Measurements from ENCODE around the gene PNMT. TPM values are rescaled to one million over a fixed set of nuclear protein-coding genes. Genes with fewer than 3 reads are reported as not detected.

Gene PNMT
- total and polyA plus RNA-seq, 2 of the 4 experiments (the other 2 are of a cell fraction): not detected

DNA sequence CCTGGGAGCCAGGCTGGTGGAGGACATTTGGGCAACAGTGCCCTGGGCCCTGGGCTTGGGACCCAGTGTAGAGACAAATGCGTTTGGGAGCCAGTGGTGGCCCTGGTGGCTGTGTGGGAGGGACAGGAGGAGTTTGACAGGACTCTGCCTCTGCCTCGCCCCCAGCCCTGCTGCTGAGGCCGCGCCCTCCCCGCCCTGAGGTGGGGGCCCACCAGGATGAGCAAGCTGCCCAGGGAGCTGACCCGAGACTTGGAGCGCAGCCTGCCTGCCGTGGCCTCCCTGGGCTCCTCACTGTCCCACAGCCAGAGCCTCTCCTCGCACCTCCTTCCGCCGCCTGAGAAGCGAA is 15.0 kb upstream of the PNMT start:
- Histone ChIP-seq H2AK9ac (replicated peaks; ENCODE audit: low read depth, low read length, poor library complexity) (no peak overlapping the region), H4K5ac (ENCODE audit: low read depth, low read length) (no peak overlapping the region), H2BK20ac (ENCODE audit: low read depth, low read length) (no peak overlapping the region), H3K23ac (ENCODE audit: low read depth, low read length) (no peak overlapping the region), H3K27me3 (ENCODE audit: control insufficient read depth, insufficient read depth, low read length) (no peaks in the 10 kb centered on the region), H3K9me1 (ENCODE audit: insufficient read depth, low read length) (peaks cover 4% of the 10 kb centered on the region), H3K4me2 (ENCODE audit: low read depth, low read length) (no peak overlapping the region), H3K27ac (ENCODE audit: insufficient read depth, low read length) (no peak overlapping the region), H3K56ac (ENCODE audit: extremely low read depth, insufficient read depth, low read length) (no peak overlapping the region), H4K20me1 (ENCODE audit: insufficient read depth, low read length) (peaks cover 28% of the 10 kb centered on the region), H2AFZ (replicated peaks; ENCODE audit: low read length, poor library complexity) (no peak overlapping the region), H3K36me3 (ENCODE audit: control insufficient read depth, insufficient read depth, low read length) (peaks cover 8% of the 10 kb centered on the region), H3K9me3 (ENCODE audit: control insufficient read depth, insufficient read depth, low read length) (no peaks in the 10 kb centered on the region), H3K9ac (ENCODE audit: low read depth, low read length) (no peak overlapping the region), H2BK120ac (ENCODE audit: low read depth, low read length) (no peak overlapping the region), H3K4me3 (ENCODE audit: insufficient read depth, low read depth, low read length) (no peak overlapping the region), H2BK15ac (ENCODE audit: low read depth, low read length) (no peak overlapping the region), H3K14ac (replicated peaks; ENCODE audit: low read depth, low read length) (no peak overlapping the region), H2BK5ac (ENCODE audit: low read depth, low read length, poor library complexity, severe bottlenecking) (no peak overlapping the region), H3K4ac (ENCODE audit: low read depth, low read length) (no peak overlapping the region), H3K79me1 (ENCODE audit: low read depth in 1 of 2, low read length in 2 of 2) (peaks cover 12 to 37% of the 10 kb centered on the region in 2 experiments), H2AK5ac (ENCODE audit: low read depth, low read length) (no peak overlapping the region), H3K18ac (ENCODE audit: low read depth, low read length) (no peak overlapping the region), H4K8ac (ENCODE audit: low read depth in 2 of 2, low read length in 2 of 2) (no peak overlapping the region), H3K4me1 (ENCODE audit: control insufficient read depth, insufficient read depth, low read length) (peaks cover 3% of the 10 kb centered on the region; the same call in 1 of the 2 replicates), H4K91ac (ENCODE audit: insufficient read depth, low read depth, low read length) (no peak overlapping the region)
- TF ChIP-seq USF2 (IDR thresholded peaks at IDR 0.05; ENCODE audit: low read depth, low read length) (no peak), MXI1 (IDR thresholded peaks at IDR 0.05; ENCODE audit: borderline replicate concordance, low read depth, low read length) (no peak), RFX5 (IDR thresholded peaks at IDR 0.05; ENCODE audit: low read depth, low read length) (no peak), RAD21 (IDR thresholded peaks at IDR 0.05; ENCODE audit: low read length) (no peak), CEBPB (IDR thresholded peaks at IDR 0.05; ENCODE audit: low read depth, low read length) (no peak), MAFK (IDR thresholded peaks at IDR 0.05; ENCODE audit: low read depth, low read length) (no peak), CHD1 (IDR thresholded peaks at IDR 0.05; ENCODE audit: low read depth, low read length) (no peak), ELK1 (IDR thresholded peaks at IDR 0.05; ENCODE audit: borderline replicate concordance, low read depth, low read length) (no peak), NFE2L2 (IDR thresholded peaks at IDR 0.05; ENCODE audit: low read depth, low read length) (no peak), MAZ (IDR thresholded peaks at IDR 0.05; ENCODE audit: borderline replicate concordance, low read depth, low read length) (no peak), BHLHE40 (IDR thresholded peaks at IDR 0.05; ENCODE audit: low read depth, low read length) (no peak), FOS (IDR thresholded peaks at IDR 0.05; ENCODE audit: low read depth, low read length) (no peak), SMC3 (IDR thresholded peaks at IDR 0.05; ENCODE audit: low read depth, low read length) (no peak), RCOR1 (IDR thresholded peaks at IDR 0.05; ENCODE audit: insufficient replicate concordance, low read length) (no peak), POLR2A (IDR thresholded peaks at IDR 0.05; ENCODE audit: low read depth, low read length) (no peak)
- TF ChIP-seq, protein P1, sequence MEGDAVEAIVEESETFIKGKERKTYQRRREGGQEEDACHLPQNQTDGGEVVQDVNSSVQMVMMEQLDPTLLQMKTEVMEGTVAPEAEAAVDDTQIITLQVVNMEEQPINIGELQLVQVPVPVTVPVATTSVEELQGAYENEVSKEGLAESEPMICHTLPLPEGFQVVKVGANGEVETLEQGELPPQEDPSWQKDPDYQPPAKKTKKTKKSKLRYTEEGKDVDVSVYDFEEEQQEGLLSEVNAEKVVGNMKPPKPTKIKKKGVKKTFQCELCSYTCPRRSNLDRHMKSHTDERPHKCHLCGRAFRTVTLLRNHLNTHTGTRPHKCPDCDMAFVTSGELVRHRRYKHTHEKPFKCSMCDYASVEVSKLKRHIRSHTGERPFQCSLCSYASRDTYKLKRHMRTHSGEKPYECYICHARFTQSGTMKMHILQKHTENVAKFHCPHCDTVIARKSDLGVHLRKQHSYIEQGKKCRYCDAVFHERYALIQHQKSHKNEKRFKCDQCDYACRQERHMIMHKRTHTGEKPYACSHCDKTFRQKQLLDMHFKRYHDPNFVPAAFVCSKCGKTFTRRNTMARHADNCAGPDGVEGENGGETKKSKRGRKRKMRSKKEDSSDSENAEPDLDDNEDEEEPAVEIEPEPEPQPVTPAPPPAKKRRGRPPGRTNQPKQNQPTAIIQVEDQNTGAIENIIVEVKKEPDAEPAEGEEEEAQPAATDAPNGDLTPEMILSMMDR (conservative IDR thresholded peaks at IDR 0.05; ENCODE audit: low read depth, low read length): no peak
- 80% methylated on average over 5 of the region's 12 CpGs; no CpG with 5 or more reads in 1 of the 2 experiments for WGBS, 2 experiments (ENCODE audit: extremely low coverage in 2 of 2, insufficient read length in 1 of 2)
- DNase-seq (no peak), ATAC-seq (ENCODE audit: low read depth) (no peak)
- intact Hi-C loops (cut with micrococcal nuclease) (no loop called here), dilution Hi-C loops (cut with HindIII; ENCODE audit: low sequenced_read_pairs, unreplicated experiment) (no loop called here), in situ Hi-C loops (cut with MboI; ENCODE audit: low sequenced_read_pairs) (no loop called here)
- ChIA-PET POLR2A (ENCODE audit: unreplicated experiment) (no interaction called here), CTCF (interaction anchor here (0.7 to 1.9 kb wide), 4 partner anchors 9 to 34 kb away, joined by 3 to 10 read pairs (median 6); partner anchors contain the start of genes PGAP3 and PNMT)
- no TSS peak for BruUV-seq (replicated peaks)

Measured in IMR-90 (cell line).